K562 (cell line): ENCODE data around the gene RPL3.

Source experiments
- ESRRB ChIP-seq: fragments of 250-450 bp; sonication (Bioruptor Pico); IDR thresholded peaks from 2 replicates; pipeline ENCODE4 v1.5.0; 2020; ENCODE audit warnings: mild to moderate bottlenecking, moderate library complexity, borderline replicate concordance
- JUND ChIP-seq, 2 experiments: IDR thresholded peaks; 2 replicates in 1 of 2; 3 replicates in 1 of 2; pipeline ENCODE4 v1.6.1; 2011; ENCODE audit warnings: borderline replicate concordance in 2 of 2, low read depth in 2 of 2, low read length in 2 of 2, improper control_type of control experiment in 1 of 2, missing biosample characterization in 1 of 2, missing genetic modification characterization in 1 of 2, missing genetic modification reagents in 1 of 2
- KAT8 ChIP-seq: fragments of 450-650 bp; IDR thresholded peaks from 2 replicates; pipeline ENCODE4 v1.6.1; 2016; ENCODE audit warnings: low read depth, mild to moderate bottlenecking
- POLR2A ChIP-seq: fragments of 450-650 bp; conservative IDR thresholded peaks from 2 replicates; pipeline ENCODE4 v1.6.1; 2016
- SUPT5H ChIP-seq: fragments of 450-650 bp; IDR thresholded peaks from 2 replicates; pipeline ENCODE4 v1.6.1; 2016
- TAF15 ChIP-seq: fragments of 200-400 bp; formaldehyde crosslinking; IDR thresholded peaks from 2 replicates; pipeline ENCODE4 v1.6.1; 2017; ENCODE audit warnings: mild to moderate bottlenecking, low read depth, low read length, moderate library complexity
- ZNF140 ChIP-seq: fragments of 250-450 bp; sonication (Bioruptor Pico); IDR thresholded peaks from 2 replicates; pipeline ENCODE4 v1.8.0; 2021; ENCODE audit warnings: moderate library complexity, mild to moderate bottlenecking, inconsistent platforms

- TF ChIP-seq SUPT5H (no peak), POLR2A (no peak), TAF15 (no peak), KAT8 (no peak), ZNF140 (CRISPR knock-in tag) (no peak), ESRRB (CRISPR knock-in tag) (no peak), JUND (IDR thresholded peaks at IDR 0.05; ENCODE audit: borderline replicate concordance, low read depth, low read length) (no peak), JUND (tag; IDR thresholded peaks at IDR 0.05; ENCODE audit: borderline replicate concordance, low read depth, low read length) (no peak)
These were observed 13.1 kb upstream of the RPL3 start for GRCh38 chr22:39332441-39333064.
